IgD-negative memory B cell (primary cell): ENCODE measurements around the gene OTOL1. TPM values are rescaled to one million over a fixed set of nuclear protein-coding genes. Genes with fewer than 3 reads are reported as not detected.

ENCODE experiments used
- H3K27ac Mint-ChIP-seq, 3 donors: one replicate each; pipeline ENCODE4 v1.8.0; 2020 to 2022; ENCODE audit warnings: mild to moderate bottlenecking in 3 of 3, mixed read lengths in 3 of 3, moderate library complexity in 1 of 3
- H3K27me3 Mint-ChIP-seq: one replicate; pipeline ENCODE4 v1.8.0; 2021; ENCODE audit warnings: mixed read lengths
- H3K36me3 Mint-ChIP-seq: one replicate; pipeline ENCODE4 v1.8.0; 2020; ENCODE audit warnings: mild to moderate bottlenecking, mixed read lengths
- H3K4me1 Mint-ChIP-seq, 3 donors: one replicate each; pipeline ENCODE4 v1.8.0; 2020 to 2022; ENCODE audit warnings: mixed read lengths in 3 of 3, mild to moderate bottlenecking in 1 of 3
- H3K4me3 Mint-ChIP-seq, 4 donors: one replicate each; pipeline ENCODE4 v1.8.0; 2020 to 2022; ENCODE audit warnings: mild to moderate bottlenecking in 4 of 4, mixed read lengths in 4 of 4, moderate library complexity in 3 of 4
- H3K9me3 Mint-ChIP-seq, 3 donors: one replicate each; pipeline ENCODE4 v1.8.0; 2020 to 2021; ENCODE audit warnings: mixed read lengths in 3 of 3, mild to moderate bottlenecking in 1 of 3
- polyA plus RNA-seq: library from polyadenylated mRNA; unstranded; fragments of 300-500 nt; fragmentation: Illumina TruSeq; gene quantifications from one replicate; pipeline ENCODE4 v1.2.3, GENCODE V29; 2021

The OTOL1 gene
- polyA plus RNA-seq, 1 donor from 2014 or later = not detected

DNA sequence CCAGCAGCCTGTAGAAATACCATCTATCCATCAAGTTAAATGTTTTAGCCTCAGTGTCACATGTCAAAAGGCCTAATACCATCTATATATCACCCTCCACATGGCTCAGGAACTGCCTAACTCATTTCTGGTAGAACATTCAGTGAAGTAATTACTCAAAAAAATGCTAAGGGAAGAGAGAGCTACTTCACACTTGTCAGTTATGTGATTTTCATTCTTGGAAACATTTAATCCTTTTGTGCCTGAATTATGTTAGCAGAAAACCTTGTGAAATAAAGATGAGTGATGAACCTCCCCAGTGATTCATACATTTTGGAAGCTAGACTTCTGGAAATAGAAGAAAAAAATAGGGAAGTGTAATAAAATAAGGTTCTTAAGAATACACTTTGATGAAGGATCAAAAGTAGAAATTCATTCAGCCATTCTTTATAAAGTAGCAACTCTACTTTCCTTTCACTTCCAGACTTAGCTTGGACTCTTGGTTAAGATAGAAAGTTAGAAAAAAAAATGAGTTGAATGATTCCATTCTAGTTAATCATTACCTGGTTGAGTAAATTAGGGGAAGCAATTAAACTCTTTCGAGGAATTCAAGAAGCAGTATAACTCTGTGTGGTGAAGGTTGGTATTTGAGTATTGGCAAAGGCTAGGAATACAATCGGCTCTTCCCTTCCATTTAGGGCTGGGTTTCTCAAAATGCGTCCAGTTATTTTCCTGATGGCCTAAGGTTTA lies 3.6 kb downstream of the OTOL1 start:
- no peak overlapping the region for H3K4me3 Mint-ChIP-seq
- no peaks in the 10 kb centered on the region for H3K36me3 Mint-ChIP-seq
- H3K27ac Mint-ChIP-seq = no peak overlapping the region
- H3K9me3 Mint-ChIP-seq = peaks cover under 1 to 6% (median 3%) of the 10 kb centered on the region in 3 donors
- H3K4me1 Mint-ChIP-seq = no peaks in the 10 kb centered on the region
- no peaks in the 10 kb centered on the region for H3K27me3 Mint-ChIP-seq

DNA sequence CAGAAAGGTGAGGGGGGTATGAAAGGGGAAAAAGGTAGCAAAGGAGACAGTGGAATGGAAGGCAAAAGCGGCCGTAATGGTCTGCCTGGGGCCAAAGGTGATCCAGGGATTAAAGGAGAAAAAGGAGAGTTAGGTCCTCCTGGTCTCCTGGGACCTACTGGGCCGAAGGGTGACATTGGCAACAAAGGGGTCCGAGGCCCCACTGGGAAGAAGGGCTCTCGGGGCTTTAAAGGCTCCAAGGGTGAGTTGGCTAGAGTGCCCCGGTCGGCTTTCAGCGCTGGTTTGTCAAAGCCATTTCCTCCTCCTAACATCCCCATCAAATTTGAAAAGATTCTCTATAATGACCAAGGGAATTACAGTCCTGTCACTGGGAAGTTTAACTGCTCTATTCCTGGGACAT lies 6.7 kb downstream of the OTOL1 start:
- H3K36me3 Mint-ChIP-seq = no peaks in the 10 kb centered on the region
- H3K4me1 Mint-ChIP-seq = no peaks in the 10 kb centered on the region
- H3K27me3 Mint-ChIP-seq = no peaks in the 10 kb centered on the region
- no peak overlapping the region for H3K27ac Mint-ChIP-seq
- H3K4me3 Mint-ChIP-seq = no peak overlapping the region
- H3K9me3 Mint-ChIP-seq = no peaks in the 10 kb centered on the region

DNA sequence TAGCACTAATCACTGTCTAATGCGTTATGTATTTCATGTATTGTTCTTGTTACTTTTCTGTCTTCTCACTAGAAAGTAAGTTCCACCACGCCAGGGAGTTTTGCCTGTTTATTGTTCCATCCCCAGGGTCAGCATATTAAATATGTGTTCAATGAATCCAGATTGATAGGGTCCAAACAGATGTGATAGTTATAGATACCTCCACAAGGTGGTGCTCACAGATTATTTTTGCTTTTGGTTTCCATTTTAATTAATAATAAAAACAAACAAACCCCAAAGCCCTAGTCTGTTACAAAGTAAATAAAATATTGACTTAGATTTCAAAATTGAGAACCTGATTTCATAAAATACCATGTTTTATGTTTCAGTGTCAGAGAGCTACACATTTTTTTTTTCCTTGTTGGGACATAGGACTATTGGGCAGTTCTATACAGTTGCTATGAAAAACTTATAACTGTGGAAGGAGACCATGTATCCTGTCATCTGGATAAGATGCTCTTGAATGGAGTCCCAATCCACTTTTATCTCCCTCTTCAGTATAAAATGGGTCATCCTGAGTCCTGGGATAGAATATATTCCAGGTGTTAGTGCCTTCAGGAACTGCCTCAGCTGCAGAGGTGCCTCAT lies 12.4 kb downstream of the OTOL1 start:
- no peak overlapping the region for H3K27ac Mint-ChIP-seq
- H3K4me1 Mint-ChIP-seq = peaks cover 0 to 4% (median 0%) of the 10 kb centered on the region in 3 donors
- H3K9me3 Mint-ChIP-seq = no peaks in the 10 kb centered on the region
- no peaks in the 10 kb centered on the region for H3K36me3 Mint-ChIP-seq
- no peaks in the 10 kb centered on the region for H3K27me3 Mint-ChIP-seq
- H3K4me3 Mint-ChIP-seq = no peak overlapping the region

DNA sequence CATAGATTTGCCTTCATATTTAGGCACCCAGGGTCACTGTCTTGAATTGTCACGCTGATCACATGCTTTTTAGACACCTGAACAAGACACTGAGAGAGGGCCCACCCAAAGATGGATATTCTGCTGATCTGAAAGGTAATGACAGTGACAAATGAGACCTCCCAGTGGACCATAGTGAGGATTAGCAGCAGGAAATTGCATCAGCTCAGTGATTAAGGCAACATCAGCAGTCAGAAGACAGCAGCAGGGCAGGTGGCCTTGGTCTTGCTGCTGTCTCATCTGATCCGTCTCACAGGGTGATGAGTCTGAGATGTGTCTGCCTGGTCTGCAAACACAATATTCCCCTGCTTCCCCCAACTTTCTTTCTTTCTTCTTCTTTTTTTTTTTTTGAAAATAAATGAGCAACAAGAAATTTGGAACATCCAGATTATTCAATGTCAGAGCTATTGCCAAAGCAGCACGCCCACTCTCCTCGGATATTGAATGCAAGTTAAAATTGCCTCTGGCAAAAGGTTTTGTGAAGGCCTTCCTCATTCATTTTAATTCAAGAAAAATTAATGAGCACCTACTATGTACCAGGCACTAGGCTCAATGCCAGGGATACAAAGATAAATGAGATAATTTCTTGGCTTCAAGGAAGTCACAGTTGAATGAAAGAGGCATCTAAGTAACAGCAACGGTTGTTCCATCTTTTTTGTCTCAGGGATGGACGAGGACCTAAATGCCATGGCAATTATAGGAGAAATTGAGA lies 14.1 kb downstream of the OTOL1 start:
- H3K4me3 Mint-ChIP-seq = no peak overlapping the region
- H3K27ac Mint-ChIP-seq = no peak overlapping the region
- no peaks in the 10 kb centered on the region for H3K27me3 Mint-ChIP-seq
- H3K4me1 Mint-ChIP-seq = peaks cover 0 to 4% (median 0%) of the 10 kb centered on the region in 3 donors
- H3K36me3 Mint-ChIP-seq = no peaks in the 10 kb centered on the region
- no peaks in the 10 kb centered on the region for H3K9me3 Mint-ChIP-seq

DNA sequence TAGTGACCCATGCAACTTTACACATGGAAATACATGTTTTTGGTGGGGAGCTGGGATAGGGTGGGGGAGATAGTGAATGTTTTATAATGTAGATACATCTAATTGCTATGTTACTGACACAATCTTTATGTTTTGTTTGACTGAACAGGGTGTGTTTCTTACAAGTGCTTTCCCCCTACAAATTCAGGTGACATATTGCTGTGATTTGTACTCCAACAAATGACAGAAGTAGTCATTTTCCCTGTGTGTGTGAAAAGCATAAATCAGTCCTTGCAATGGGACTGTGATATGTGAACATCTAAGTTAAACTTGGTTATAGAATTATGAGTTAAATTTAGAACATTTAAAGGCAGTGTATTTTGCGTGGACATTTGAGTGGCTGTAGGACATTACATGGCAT lies 27.3 kb downstream of the OTOL1 start:
- Mint-ChIP-seq H3K9me3 (peaks cover 0 to 7% (median 4%) of the 10 kb centered on the region in 3 donors), H3K4me1 (no peaks in the 10 kb centered on the region), H3K27ac (no peak overlapping the region), H3K27me3 (peaks cover 2% of the 10 kb centered on the region), H3K4me3 (no peak overlapping the region), H3K36me3 (no peaks in the 10 kb centered on the region)

DNA sequence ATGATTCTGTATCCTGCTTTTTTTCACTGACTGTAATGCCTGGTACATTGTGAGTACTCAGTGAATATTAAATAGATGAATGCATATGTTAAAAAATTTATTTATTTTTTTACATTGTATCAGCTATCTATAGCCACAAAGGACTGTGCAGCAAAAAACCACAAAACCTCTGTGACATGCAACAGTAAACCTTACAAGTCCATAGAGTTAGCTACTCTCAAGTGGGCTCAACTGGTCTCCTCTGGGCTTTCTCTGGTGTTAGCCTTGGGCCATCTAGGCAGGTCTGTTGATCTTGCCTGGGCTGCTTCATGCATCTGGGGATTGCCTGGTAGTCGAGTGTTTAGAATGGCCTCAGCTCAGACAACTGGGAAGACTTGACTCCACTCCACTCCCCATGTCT lies 35.3 kb downstream of the OTOL1 start:
- Mint-ChIP-seq H3K4me3 (no peak overlapping the region), H3K27ac (no peak overlapping the region), H3K4me1 (no peaks in the 10 kb centered on the region), H3K27me3 (peaks cover 1% of the 10 kb centered on the region), H3K9me3 (peaks cover 0 to 4% (median 2%) of the 10 kb centered on the region in 3 donors), H3K36me3 (no peaks in the 10 kb centered on the region)

DNA sequence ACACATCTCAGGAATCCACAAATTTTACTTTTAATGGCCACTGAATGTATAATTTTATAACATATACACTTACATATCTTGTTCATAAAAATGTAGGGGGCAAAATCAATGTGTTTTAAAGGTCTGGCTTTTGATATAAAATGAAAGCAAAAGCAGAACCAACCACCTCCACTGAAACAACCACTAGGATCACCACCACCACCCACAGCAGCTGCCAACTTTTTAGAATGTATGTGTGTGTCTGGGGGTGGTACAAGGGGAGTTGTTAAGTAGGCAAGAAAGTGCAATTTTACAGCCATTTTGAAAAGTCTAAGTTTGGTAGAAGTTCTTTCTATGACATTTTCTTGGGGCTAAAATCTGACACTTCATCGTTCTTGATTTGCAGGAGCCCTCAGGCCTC lies 44.0 kb downstream of the OTOL1 start:
- H3K27me3 Mint-ChIP-seq = peaks cover under 1% of the 10 kb centered on the region
- H3K4me3 Mint-ChIP-seq = no peak overlapping the region
- H3K9me3 Mint-ChIP-seq = peaks cover 0 to 2% (median 0%) of the 10 kb centered on the region in 3 donors
- H3K36me3 Mint-ChIP-seq = no peaks in the 10 kb centered on the region
- H3K27ac Mint-ChIP-seq = no peak overlapping the region
- H3K4me1 Mint-ChIP-seq = no peaks in the 10 kb centered on the region

DNA sequence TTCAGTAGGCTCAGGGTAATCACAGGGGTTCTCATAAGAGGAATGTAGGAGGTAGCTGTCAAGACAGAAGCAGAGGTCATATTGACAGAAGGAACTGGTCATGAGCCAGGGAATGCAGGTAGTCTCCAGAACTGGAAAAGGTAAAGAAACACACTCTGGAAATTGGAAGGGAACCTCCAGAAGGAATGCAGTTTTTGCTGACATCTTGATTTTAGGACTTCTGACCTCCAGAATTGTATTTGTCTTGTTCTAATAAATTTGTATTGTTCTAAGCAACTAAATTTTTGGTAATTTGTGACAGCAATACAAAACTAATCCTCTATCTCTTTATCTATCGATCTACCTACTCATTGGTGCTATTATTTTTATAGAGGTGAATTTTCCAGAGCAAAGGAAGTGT lies 49.2 kb downstream of the OTOL1 start:
- Mint-ChIP-seq H3K4me3 (no peak overlapping the region), H3K4me1 (no peaks in the 10 kb centered on the region), H3K27ac (no peak overlapping the region), H3K36me3 (no peaks in the 10 kb centered on the region), H3K9me3 (peaks cover 0 to 2% (median 2%) of the 10 kb centered on the region in 3 donors), H3K27me3 (no peaks in the 10 kb centered on the region)

DNA sequence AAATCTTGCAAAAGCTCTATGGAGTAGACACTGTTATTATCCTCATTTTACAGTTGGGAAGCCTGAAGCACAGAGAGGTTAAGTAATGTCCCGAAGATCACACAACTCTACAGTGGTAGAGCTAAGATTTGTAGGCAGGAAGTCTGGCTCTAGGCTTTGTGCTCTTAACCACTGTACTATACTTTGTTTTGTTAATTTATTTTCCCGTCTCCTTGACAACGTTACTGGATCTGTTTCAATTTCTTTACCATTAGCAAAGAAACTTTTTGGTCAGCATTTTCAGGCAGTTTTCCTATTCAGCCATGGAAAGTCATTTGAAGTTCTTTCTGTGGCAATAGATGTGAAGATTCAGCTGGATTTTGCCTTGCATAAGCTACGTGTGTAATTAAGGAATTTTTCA lies 51.7 kb downstream of the OTOL1 start:
- Mint-ChIP-seq H3K4me1 (no peaks in the 10 kb centered on the region), H3K9me3 (peaks cover 0 to 3% (median 2%) of the 10 kb centered on the region in 3 donors), H3K4me3 (no peak overlapping the region), H3K27ac (no peak overlapping the region), H3K27me3 (no peaks in the 10 kb centered on the region), H3K36me3 (no peaks in the 10 kb centered on the region)

DNA sequence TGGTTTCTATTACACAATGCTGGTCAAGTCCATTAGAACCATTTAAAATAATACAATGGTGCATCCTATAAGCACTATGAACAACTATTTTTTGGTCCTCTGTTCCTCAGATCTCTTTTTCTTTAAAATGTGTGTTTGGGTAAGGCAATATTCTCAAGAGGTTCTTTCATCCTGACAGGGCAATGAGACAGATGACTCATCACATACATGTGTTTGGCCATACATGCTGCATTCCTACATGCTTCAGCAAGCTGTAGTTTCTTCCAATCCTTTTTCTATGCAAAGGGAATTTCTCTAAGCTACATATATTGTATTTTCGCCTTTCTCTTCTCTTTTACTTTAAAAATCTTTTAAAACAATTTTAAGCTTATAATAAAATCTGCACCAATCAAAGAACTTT lies 52.7 kb downstream of the OTOL1 start:
- Mint-ChIP-seq H3K4me1 (no peaks in the 10 kb centered on the region), H3K4me3 (peak overlapping the region in 1 of 4 donors; percentile 28), H3K9me3 (peaks cover 0 to 4% (median 2%) of the 10 kb centered on the region in 3 donors), H3K36me3 (no peaks in the 10 kb centered on the region), H3K27ac (no peak overlapping the region), H3K27me3 (no peaks in the 10 kb centered on the region)

DNA sequence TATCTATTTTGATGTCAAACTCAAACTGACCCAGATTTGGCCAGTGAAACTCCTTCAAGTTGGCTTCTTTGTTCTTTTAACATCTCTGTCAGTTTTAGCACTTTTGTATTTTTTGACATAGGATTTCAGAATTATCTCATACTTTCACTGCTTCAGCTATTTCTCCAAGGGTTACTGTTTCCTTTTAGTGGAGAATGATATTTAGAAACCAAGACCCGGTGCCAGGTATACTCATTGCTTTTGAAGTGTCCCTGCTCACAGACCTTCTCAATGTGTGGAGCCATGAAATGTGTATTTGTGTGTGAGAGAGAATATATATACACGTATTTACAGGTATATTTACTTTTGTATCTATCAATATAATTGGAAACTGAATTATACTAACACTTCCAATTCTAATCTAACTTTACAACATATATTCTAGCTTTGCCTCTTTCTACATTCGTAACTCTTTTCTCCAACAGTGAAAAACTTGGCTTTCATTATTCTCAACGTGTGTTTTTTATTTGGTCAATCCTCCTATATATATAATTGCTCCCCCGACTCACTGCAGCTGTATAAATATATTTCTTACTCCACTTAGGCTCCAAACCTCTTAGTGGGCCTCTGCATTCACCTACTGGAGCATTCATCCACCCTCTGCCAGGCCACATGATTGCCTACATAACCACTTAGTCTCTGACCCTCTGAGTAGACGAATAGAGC lies 54.0 kb downstream of the OTOL1 start:
- H3K36me3 Mint-ChIP-seq = no peaks in the 10 kb centered on the region
- H3K4me1 Mint-ChIP-seq = no peaks in the 10 kb centered on the region
- H3K4me3 Mint-ChIP-seq = no peak overlapping the region
- H3K9me3 Mint-ChIP-seq = peaks cover 0 to 4% (median 0%) of the 10 kb centered on the region in 3 donors
- H3K27me3 Mint-ChIP-seq = peaks cover 1% of the 10 kb centered on the region
- H3K27ac Mint-ChIP-seq = no peak overlapping the region

DNA sequence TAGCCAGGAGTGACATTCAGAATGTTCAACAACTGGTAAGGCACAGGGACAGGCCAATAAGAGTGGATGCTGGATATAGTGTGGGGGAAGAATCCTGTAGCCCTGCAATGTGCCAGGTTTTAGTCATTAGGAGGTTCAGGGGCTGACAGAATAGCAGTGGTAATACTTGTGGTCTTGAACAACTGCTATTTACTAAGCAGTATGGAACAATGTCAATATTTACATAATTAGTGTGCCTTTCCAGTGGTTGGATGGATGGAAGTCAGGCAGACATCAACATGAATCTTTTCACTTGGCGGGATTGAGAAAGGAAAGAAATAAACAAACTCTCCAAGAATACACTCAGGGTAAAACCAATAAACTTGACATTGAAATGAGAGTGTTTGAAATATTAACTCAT lies 55.1 kb downstream of the OTOL1 start:
- Mint-ChIP-seq H3K36me3 (no peaks in the 10 kb centered on the region), H3K27ac (no peak overlapping the region), H3K27me3 (peaks cover 1% of the 10 kb centered on the region), H3K4me3 (no peak overlapping the region), H3K9me3 (peaks cover 0 to 4% (median 0%) of the 10 kb centered on the region in 3 donors), H3K4me1 (no peaks in the 10 kb centered on the region)

DNA sequence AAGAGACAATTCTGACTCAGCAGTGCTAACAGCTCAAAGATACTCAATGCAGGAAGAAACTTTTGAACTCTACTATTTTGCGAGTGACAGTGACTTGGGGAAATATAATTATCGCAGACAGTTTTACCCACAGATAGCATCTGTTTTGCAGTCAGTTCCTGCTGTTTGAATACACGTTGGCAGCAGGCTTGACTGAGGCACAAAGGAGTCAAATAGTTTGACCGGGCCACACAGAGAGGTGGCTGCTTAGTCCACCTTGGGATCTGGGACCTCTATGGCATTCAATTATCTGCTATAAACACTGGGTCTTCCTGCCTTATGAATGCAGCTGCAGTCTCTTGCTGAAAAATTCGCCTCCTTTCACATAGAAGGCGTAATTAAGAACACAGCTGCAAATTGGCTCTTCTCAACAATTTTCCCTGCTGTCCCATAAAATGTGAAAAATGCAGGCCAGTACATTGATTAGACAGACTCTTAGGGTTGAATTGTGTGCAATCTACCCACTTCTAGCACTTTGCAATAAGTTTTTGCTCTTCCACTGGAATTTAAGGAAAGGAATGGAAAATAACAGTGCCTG lies 56.5 kb downstream of the OTOL1 start:
- Mint-ChIP-seq H3K27ac (no peak overlapping the region), H3K4me3 (no peak overlapping the region), H3K27me3 (peaks cover 1% of the 10 kb centered on the region), H3K4me1 (no peaks in the 10 kb centered on the region), H3K9me3 (peaks cover 0 to 4% (median 0%) of the 10 kb centered on the region in 3 donors), H3K36me3 (no peaks in the 10 kb centered on the region)
